ENCODE results near the gene XG. TPM values are rescaled to one million over a fixed set of nuclear protein-coding genes. Genes with fewer than 3 reads are reported as not detected.
"Not testable (repeated sequence)": the region's sequence is repeated elsewhere in the genome, so short reads cannot be mapped to it uniquely, and the experiment has no call there.

XG gene
- polyA plus RNA-seq, 6 donors from 2014 or later = 0.58 to 2.8 (median 0.66) TPM; not detected in 2

DNA sequence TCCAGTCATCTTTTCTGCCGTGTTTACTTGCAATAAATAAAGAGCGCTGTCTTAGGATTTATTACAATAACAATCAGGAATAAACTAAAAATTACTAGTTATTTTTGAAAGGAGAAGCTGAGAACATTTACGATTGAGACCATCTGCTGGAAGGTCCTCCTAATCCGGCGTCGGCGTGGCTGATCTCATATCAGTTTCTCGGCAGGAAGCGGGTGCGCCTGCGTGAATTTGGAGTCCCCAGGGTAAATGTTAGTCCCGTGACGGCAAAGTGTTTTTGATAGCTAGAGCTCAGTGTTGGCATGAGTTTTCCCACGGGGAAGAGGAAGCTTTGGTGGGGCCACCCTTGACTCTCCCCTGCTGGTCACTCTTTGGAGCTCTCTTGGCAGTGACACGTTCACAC, 45.0 kb downstream of the XG start:
- H3K4me3 Mint-ChIP-seq = peak overlapping the region in 6 of 8 donors; percentile 45 to 70 (median 48)
- H3K4me1 Mint-ChIP-seq = peaks cover 0 to 11% (median 0%) of the 10 kb centered on the region in 3 donors
- peak; percentile 8 for DNase-seq
- peaks cover 0 to 35% (median 0%) of the 10 kb centered on the region in 3 donors for H3K27me3 Mint-ChIP-seq
- H3K9me3 Mint-ChIP-seq, H3K36me3 Mint-ChIP-seq, H3K27ac Mint-ChIP-seq: not testable (repeated sequence)
- peak; percentile 30 to 32 for ATAC-seq (ENCODE audit: low read depth in 2 of 2)

DNA sequence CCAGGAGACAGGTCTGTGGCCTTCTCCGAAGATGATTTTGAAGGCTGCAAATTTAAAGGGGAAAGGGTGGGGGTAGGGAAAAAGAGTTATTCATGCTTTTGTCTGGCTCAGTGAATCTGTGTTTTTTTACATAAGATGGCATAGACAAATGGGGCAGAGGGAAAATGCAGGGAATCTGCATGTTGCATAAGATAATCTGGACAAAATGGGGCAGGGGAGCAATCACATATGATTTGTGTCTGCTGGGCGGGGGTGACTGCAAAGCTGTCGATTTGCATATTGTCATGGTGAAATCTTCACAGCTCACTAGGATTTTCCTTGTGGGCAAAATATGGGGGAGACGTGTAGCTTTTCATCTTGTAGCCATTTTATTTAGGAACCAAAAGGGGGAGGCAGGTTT, 47.5 kb downstream of the XG start:
- peaks cover 0 to 15% (median 0%) of the 10 kb centered on the region in 3 donors for H3K4me1 Mint-ChIP-seq
- peaks cover 0 to 31% (median 0%) of the 10 kb centered on the region in 3 donors for H3K27me3 Mint-ChIP-seq
- ATAC-seq (ENCODE audit: low read depth in 2 of 2) (no peak), DNase-seq (no peak)
- H3K27ac Mint-ChIP-seq = no peak overlapping the region
- no peaks in the 10 kb centered on the region for H3K36me3 Mint-ChIP-seq
- H3K9me3 Mint-ChIP-seq = peaks cover 0 to 4% (median 0%) of the 10 kb centered on the region in 7 donors
- no peak overlapping the region for H3K4me3 Mint-ChIP-seq

DNA sequence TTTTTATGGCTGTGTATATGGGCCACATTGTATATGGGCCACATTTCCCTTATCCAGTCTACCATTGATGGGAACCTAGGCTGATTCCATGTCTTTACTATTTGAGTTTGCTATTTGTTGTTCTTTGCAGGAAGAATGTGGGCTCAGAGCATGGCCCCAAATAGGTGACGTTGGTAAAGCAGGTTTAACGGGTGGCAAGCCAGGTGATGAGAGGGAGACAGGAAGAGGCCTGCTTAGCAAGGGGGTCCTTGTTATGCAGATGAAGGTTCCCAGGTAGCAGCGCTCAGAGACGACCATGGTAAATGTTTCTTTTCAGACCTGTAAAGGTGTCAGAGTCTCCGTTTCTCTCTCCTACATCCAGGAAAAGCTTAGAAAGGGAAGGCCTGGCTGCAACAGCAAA, 48.1 kb downstream of the XG start:
- not testable (repeated sequence) for ATAC-seq (ENCODE audit: low read depth in 2 of 2); H3K4me3 Mint-ChIP-seq; H3K27ac Mint-ChIP-seq; H3K9me3 Mint-ChIP-seq; DNase-seq; H3K36me3 Mint-ChIP-seq
- H3K4me1 Mint-ChIP-seq = peaks cover 0 to 15% (median 0%) of the 10 kb centered on the region in 3 donors
- H3K27me3 Mint-ChIP-seq = peaks cover 0 to 36% (median 0%) of the 10 kb centered on the region in 3 donors

DNA sequence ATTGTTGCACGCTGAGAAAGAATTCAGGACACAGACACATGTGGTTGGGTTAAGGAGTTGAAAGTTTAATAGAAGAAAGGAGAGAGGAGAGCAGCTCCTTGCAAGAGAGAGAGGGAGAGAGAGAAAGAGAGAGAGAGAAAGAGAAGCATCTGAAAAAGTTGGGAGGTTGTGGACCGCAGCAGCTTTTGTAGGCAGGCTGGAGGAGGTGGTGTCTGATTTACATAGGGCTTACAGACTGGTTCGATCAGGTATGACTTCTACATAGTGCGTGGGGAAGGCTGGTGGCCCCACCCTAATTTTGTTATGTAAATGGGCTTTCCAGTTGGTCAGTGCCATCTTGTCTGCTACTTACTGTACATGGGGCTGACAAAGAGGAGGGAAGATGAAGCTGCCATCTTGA, 49.4 kb downstream of the XG start:
- Mint-ChIP-seq H3K27me3 (peaks cover 0 to 36% (median 0%) of the 10 kb centered on the region in 3 donors), H3K4me3 (peak overlapping the region in 2 of 8 donors; percentile 1 to 17), H3K4me1 (peaks cover 0 to 15% (median 0%) of the 10 kb centered on the region in 3 donors), H3K9me3 (peaks cover 0 to 4% (median 0%) of the 10 kb centered on the region in 7 donors), H3K36me3 (no peaks in the 10 kb centered on the region), H3K27ac (peak overlapping the region in 1 of 6 donors; percentile 43)
- ATAC-seq (ENCODE audit: low read depth in 2 of 2) (no peak), DNase-seq (no peak)

- Mint-ChIP-seq H3K27ac (peak overlapping the region in 2 of 6 donors; percentile 33 to 50), H3K27me3 (peaks cover 0 to 36% (median 0%) of the 10 kb centered on the region in 3 donors), H3K4me3 (peak overlapping the region in 5 of 8 donors; percentile 22 to 75 (median 53))
- not testable (repeated sequence) for H3K36me3 Mint-ChIP-seq; H3K9me3 Mint-ChIP-seq; H3K4me1 Mint-ChIP-seq; DNase-seq; ATAC-seq (ENCODE audit: low read depth in 2 of 2)
These were observed 50.7 kb downstream of the XG start for GRCh38 chrX:2802376-2803090.

GRCh38 chrX:2803486-2803885, 51.6 kb downstream of the XG start:
- peaks cover 0 to 36% (median 0%) of the 10 kb centered on the region in 3 donors for H3K27me3 Mint-ChIP-seq
- H3K9me3 Mint-ChIP-seq; ATAC-seq (ENCODE audit: low read depth in 2 of 2): not testable (repeated sequence)

GRCh38 chrX:2804106-2804843, 52.4 kb downstream of the XG start:
- not testable (repeated sequence) for H3K9me3 Mint-ChIP-seq; H3K27ac Mint-ChIP-seq; H3K4me3 Mint-ChIP-seq; DNase-seq; H3K36me3 Mint-ChIP-seq; H3K4me1 Mint-ChIP-seq; ATAC-seq (ENCODE audit: low read depth in 2 of 2)
- H3K27me3 Mint-ChIP-seq = peaks cover 0 to 39% (median 0%) of the 10 kb centered on the region in 3 donors

More at GRCh38 chrX:2803486-2803885, 51.6 kb downstream of the XG start:
- DNase-seq, H3K36me3 Mint-ChIP-seq, H3K4me1 Mint-ChIP-seq, H3K27ac Mint-ChIP-seq: not testable (repeated sequence)
- peak overlapping the region in 1 of 8 donors; percentile 73 for H3K4me3 Mint-ChIP-seq

GRCh38 chrX:2804858-2805257, 53.0 kb downstream of the XG start:
- H3K4me1 Mint-ChIP-seq; ATAC-seq (ENCODE audit: low read depth in 2 of 2); H3K36me3 Mint-ChIP-seq; DNase-seq; H3K9me3 Mint-ChIP-seq: not testable (repeated sequence)
- H3K27ac Mint-ChIP-seq = peak overlapping the region in 1 of 6 donors; percentile 17
- H3K27me3 Mint-ChIP-seq = peaks cover 0 to 39% (median 4%) of the 10 kb centered on the region in 3 donors
- H3K4me3 Mint-ChIP-seq = peak overlapping the region in 1 of 8 donors; percentile 10

DNA sequence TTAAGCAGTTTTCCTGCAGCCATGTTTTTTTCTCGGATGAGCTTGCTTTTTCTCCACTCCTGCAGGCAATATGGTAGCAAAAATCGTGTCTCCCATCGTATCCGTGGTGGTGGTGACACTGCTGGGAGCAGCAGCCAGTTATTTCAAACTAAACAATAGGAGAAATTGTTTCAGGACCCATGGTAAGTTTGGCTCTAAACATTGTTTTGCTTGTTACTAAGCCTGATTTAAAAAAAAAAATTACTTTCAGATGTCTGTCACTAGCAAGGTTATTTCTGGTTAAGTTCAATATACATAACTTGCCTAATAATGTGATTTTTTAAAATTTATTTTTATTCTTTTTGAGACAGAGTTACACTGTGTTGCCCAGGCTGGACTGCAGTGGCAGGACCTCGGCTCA, 59.4 kb downstream of the XG start:
- ATAC-seq (ENCODE audit: low read depth in 2 of 2) (no peak), DNase-seq (no peak)
- H3K4me3 Mint-ChIP-seq = no peak overlapping the region
- H3K27ac Mint-ChIP-seq = no peak overlapping the region
- H3K9me3 Mint-ChIP-seq = peaks cover 0 to 2% (median 0%) of the 10 kb centered on the region in 7 donors
- peaks cover 0 to 28% (median 4%) of the 10 kb centered on the region in 3 donors for H3K27me3 Mint-ChIP-seq
- peaks cover 0 to 4% (median 3%) of the 10 kb centered on the region in 3 donors for H3K4me1 Mint-ChIP-seq
- no peaks in the 10 kb centered on the region for H3K36me3 Mint-ChIP-seq

- Mint-ChIP-seq H3K27me3 (peaks cover 0 to 28% (median 4%) of the 10 kb centered on the region in 3 donors), H3K27ac (peak overlapping the region in 2 of 6 donors; percentile 32 to 76), H3K4me3 (peak overlapping the region in 4 of 8 donors; percentile 23 to 76 (median 38))
- peak; percentile 40 for DNase-seq
- H3K4me1 Mint-ChIP-seq, H3K9me3 Mint-ChIP-seq, H3K36me3 Mint-ChIP-seq: not testable (repeated sequence)
- peak in 1 of 2 donors; percentile 25 for ATAC-seq (ENCODE audit: low read depth in 2 of 2)
These were observed 60.5 kb downstream of the XG start for GRCh38 chrX:2812161-2812907.

DNA sequence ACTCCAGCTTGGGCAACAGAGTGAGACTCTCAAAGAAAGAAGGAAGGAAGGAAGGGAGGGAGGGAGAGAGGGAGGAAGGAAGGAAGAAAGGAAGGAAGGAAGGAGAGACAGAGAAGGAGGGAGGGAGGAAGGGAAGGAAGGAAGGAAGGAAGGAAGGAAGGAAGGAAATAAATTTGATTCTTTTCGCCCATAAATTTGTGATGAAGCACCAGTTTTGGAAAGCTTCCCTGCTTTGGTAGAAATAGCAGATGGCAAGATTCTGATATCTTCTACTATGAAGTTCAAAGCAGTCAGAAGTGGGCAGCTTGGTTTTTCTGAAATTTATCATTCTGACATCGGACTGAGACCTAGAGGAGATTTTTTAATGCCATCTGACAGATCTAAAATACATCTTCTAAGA, 65.2 kb downstream of the XG start:
- Mint-ChIP-seq H3K4me3 (no peak overlapping the region), H3K27me3 (peaks cover 0 to 29% (median 0%) of the 10 kb centered on the region in 3 donors), H3K9me3 (peaks cover 0 to 1% (median 0%) of the 10 kb centered on the region in 7 donors), H3K27ac (no peak overlapping the region), H3K36me3 (no peaks in the 10 kb centered on the region), H3K4me1 (peaks cover 0 to 4% (median 3%) of the 10 kb centered on the region in 3 donors)
- ATAC-seq (ENCODE audit: low read depth in 2 of 2) = no peak
- DNase-seq = no peak

DNA sequence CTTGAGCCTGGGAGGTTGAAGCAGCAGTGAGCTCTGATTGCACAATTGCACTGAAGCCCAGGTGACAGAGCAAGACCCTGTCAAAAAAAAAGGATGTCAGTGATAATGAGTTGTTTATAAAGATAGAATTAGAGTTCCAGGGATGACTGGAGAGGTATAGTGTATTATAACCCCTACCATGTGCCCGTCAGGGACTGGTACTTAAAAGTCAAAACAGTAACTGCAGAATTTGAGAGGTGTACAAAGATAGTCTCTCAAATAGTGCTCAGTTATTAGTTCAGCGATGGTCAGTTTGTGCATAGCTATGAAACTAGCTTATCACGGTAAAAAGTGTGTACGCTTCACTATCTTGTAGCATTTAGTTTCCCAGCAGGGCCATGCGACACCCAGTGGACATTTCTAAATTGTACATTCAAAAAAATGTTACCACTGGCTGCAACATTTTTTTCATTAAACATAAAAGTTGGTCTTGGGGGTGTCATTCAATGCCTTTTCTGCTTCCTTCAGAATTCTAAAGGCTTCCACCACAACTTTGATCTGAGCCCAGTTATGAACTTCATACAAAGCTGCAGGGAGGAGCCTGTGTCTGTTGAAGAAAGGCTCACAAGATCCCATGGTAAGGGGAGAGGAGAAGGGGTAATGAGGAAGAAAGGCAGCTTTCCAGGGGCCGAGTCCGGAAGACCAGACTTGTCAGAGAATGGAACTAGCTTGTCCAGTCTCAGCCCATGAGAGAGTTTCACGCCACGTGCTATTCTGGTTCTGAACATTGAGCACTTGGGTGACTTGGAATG, 67.7 kb downstream of the XG start:
- DNase-seq = no peak
- H3K4me3 Mint-ChIP-seq = no peak overlapping the region
- no peak for ATAC-seq (ENCODE audit: low read depth in 2 of 2)
- H3K36me3 Mint-ChIP-seq = no peaks in the 10 kb centered on the region
- H3K9me3 Mint-ChIP-seq = peaks cover 0 to 6% (median 0%) of the 10 kb centered on the region in 7 donors
- H3K27me3 Mint-ChIP-seq = peaks cover 0 to 30% (median 0%) of the 10 kb centered on the region in 3 donors
- H3K4me1 Mint-ChIP-seq = no peaks in the 10 kb centered on the region
- H3K27ac Mint-ChIP-seq = no peak overlapping the region
